Activated CD4-positive, alpha-beta T cell treated with anti-CD3 and anti-CD28 coated beads, Interleukin-2, amount 50 U/mL, for 1 hour (primary cell): ENCODE data around the gene PRG2.
A peak's percentile ranks its signal among the peaks of the same experiment; 100 is the strongest.
"Not testable (repeated sequence)": the region's sequence is repeated elsewhere in the genome, so short reads cannot be mapped to it uniquely, and the experiment has no call there.

Experiments
- DNase-seq: peaks from one replicate; pipeline ENCODE4 v3.0.0-alpha.2; 2020

PRG2 gene

GRCh38 chr11:57364851-57365660 is 25.4 kb downstream of the PRG2 start:
- DNase-seq: no peak

- no peak for DNase-seq
Measured at GRCh38 chr11:57363131-57364080, 27.0 kb downstream of the PRG2 start.

- no peak for DNase-seq
Measured at GRCh38 chr11:57361926-57362325, 28.5 kb downstream of the PRG2 start.

- DNase-seq: not testable (repeated sequence)
Measured at GRCh38 chr11:57361420-57361819, 29.0 kb downstream of the PRG2 start.

- DNase-seq: no peak
Measured at GRCh38 chr11:57360991-57361390, 29.5 kb downstream of the PRG2 start.

GRCh38 chr11:57359896-57360690 is 30.4 kb downstream of the PRG2 start:
- DNase-seq: no peak

GRCh38 chr11:57359396-57359795 is 31.1 kb downstream of the PRG2 start:
- DNase-seq: no peak

- DNase-seq: no peak
Measured at GRCh38 chr11:57358991-57359390, 31.5 kb downstream of the PRG2 start.

GRCh38 chr11:57358543-57358961 is 31.9 kb downstream of the PRG2 start:
- no peak for DNase-seq

GRCh38 chr11:57357856-57358255 is 32.6 kb downstream of the PRG2 start:
- no peak for DNase-seq

GRCh38 chr11:57357310-57357709 is 33.1 kb downstream of the PRG2 start:
- no peak for DNase-seq

- no peak for DNase-seq
Measured at GRCh38 chr11:57356268-57356667, 34.2 kb downstream of the PRG2 start.

- DNase-seq: no peak
Measured at GRCh38 chr11:57354699-57355098, 35.8 kb downstream of the PRG2 start.

GRCh38 chr11:57353852-57354251 is 36.6 kb downstream of the PRG2 start:
- DNase-seq: no peak

- DNase-seq: no peak
Measured at GRCh38 chr11:57353446-57353845, 37.0 kb downstream of the PRG2 start.

- DNase-seq: no peak
Measured at GRCh38 chr11:57353036-57353435, 37.4 kb downstream of the PRG2 start.

GRCh38 chr11:57349491-57350274 is 40.8 kb downstream of the PRG2 start:
- peak; percentile 60 for DNase-seq

GRCh38 chr11:57348636-57349313 is 41.7 kb downstream of the PRG2 start:
- no peak for DNase-seq

- DNase-seq: no peak
Measured at GRCh38 chr11:57348052-57348451, 42.4 kb downstream of the PRG2 start.

GRCh38 chr11:57347336-57347735 is 43.1 kb downstream of the PRG2 start:
- DNase-seq: no peak

- DNase-seq: peak; percentile 69
Measured at GRCh38 chr11:57345555-57346211, 44.8 kb downstream of the PRG2 start.
